GM21723 (cell line): ENCODE data around the gene UNC13A.
"Not testable (repeated sequence)": the region's sequence is repeated elsewhere in the genome, so short reads cannot be mapped to it uniquely, and the experiment has no call there.

Source experiments
- ATAC-seq: cut with Tn5 transposase; IDR thresholded peaks from one replicate; pipeline ENCODE4 v1.9.1; 2021; ENCODE audit warnings: mild to moderate bottlenecking, moderate library complexity; ENCODE audit not compliant: unreplicated experiment

UNC13A gene

DNA sequence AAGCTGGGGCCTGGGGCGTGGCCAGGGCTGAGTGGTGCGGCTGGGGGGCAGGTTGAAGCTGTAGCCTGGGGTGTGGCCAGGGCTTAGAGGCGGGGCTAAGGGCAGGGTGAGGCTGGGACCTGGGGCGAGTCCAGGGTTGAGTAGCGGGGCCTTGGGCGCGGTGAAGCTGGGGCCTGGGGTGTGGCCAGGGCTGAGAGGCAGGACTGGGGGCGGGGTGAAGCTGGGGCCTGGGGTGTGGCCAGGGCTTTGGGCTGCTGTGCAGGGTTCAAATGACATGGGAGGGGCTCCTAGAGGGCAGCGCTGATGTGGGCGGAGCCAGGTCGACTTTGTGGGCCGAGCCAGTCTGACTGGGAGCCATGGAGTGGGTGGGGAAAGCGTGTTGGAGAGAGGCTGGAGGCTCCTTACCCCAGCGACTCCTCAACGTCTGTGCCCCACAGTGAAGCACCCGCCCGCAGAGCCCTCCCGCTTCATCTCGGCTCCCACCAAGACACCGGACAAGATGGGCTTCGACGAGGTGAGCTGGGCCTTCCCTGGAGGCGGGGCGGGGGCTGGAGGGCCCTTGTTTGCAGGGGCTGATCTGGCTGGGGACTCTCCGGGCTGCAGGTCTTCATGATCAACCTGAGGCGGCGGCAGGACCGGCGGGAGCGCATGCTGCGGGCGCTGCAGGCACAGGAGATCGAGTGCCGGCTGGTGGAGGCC is 111.2 kb downstream of the UNC13A start:
- no peak for ATAC-seq

DNA sequence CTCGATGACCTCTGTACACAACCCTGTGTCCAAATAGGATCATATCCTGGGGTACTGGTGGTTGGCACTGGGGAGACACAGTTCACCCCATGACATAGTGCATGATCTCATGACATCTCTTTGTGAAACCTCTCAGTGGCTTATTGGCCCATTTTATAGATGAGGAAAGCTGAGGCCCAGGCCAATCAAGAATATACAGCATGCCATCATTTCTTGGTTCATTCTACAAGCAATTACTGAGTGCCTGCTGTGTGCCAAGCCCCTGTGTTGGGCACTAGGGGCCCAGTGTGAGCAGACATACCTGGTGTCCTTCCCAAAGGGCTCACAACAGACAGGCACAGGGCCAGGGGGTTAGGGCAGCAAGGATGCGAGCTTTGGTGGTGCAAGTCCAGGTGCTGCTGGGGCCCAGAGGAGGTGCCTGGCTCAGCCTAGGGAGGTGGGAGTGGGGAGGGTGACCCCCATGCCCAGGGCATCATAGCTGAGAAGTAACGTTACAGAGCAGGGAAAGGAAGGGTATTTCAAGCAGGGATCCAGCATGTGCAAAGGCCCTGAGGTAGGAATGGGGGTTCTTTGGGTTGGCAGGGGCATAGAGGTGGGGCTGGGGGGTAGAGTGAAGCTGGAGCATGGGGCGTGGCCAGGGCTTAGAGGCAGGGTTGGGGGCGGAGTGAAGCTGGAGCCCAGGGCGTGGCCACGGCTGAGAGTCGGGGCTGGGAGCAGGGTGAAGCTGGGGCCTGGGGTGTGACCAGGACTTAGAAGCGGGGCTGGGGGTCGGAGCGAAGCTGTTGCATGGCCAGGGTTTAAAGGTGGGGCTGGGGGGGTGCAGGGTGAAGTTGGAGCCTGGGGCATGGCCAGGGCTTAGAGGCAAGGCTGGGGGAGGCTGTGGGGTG is 112.0 kb downstream of the UNC13A start:
- ATAC-seq, result no peak

DNA sequence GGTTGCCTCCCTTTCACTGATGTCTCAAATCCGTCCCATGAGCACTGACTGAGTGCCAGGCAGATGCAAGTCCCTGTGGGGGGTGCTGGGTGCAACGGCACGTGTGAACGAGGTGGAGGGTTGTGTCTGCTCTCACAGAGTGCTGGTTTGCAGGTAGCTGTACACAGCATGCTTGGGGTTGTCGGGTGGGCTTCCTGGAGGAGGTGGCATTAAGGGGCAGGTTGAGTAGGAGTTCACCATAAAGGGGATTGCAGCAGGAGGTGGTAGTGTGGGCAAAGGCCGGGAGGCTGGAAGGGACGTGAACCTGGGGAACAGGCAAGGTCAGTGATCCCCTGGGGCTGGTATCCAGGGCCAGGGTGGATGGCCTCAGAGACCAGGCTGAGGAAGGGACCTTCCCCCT is 115.5 kb downstream of the UNC13A start:
- ATAC-seq, result no peak

DNA sequence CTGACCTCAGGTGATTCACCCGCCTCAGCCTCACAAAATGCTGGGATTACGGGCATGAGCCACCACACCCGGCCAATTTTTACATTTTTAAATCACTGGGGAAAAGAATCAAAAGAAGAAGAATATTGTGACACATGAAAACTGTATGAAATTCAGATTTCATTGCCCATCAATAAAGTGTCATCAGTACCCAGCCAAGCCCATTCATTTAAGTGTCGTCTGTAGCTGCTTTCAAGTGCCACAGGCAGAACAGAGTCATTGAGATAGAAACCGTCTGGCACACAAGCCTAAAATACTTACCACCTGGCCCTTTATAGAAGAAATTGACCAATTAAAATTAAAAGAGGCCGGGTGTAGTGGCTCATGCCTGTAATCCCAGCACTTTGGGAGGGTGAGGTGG is 117.4 kb downstream of the UNC13A start:
- ATAC-seq, result no peak

DNA sequence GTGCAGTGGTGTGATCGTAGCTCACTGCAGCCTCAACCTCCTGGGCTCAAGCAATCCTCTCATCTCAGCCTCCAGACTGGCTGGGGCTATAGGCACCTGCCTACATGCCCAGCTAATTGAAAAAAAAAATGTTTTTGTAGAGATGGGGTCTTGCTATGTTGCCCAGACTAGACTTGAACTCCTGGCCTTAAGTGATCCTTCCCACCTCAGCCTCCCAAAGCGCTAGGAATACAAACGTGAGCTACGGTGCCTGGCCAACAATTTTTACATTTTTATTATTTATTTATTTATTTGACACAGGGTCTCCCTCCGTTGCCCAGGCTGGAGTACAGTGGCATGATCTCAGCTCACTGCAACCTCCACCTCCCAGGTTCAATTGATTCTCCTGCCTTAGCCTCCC is 117.9 kb downstream of the UNC13A start:
- not testable (repeated sequence) for ATAC-seq

DNA sequence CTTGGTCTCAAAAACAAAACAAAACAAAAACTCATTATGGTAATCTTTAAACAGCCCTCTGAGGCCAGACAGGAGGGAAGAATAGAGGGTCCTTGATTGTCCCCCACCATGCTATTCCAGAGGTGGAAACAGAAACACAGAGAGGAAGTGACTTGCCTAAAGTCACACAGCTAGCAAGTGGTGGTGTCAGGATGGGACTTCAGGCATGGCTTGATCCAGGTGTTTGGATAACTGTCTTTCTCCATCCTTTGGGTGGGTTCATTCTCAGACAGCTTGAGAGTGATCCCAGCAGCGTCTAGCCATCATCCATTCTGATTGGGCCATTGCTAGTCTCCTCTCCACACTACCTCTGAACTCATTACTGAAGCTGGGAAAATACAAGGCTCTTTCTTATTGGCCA is 120.2 kb downstream of the UNC13A start:
- no peak for ATAC-seq

DNA sequence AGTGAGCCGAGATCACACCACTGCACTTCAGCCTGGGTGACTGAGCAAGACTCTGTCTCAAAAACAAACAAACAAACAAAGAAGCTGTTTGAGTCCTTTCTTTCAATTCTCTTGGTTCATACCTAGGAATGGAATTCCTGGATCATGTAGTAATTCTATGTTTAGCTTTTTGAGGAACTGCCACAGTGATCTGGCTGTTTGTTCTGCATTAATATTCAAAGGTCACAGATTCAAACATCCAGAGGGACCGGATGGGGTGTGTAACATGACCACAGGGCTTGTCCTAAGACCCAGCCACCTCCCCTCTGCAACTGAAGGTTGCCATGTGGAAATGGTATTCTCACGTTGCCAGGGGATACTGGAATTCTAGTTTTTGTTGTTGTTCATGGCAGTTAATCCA is 122.5 kb downstream of the UNC13A start:
- no peak for ATAC-seq

DNA sequence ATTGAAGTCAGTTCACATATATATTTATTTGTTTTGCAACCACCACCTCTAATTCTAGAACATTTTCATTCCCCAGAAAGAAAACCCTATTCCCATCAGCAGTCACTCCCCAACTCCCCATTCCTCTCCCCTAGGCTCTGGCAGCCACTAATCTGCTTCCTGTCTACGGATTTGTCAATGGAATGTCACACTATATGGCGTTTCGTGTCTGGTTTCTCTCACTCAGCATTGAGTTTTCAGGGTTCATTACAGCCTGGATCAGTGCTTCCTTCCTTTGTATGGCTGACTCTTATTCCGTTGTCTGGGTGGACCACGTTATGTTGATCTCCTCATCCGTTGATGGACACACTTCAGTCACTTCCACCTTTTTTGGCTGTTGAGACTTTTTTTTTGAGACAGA is 123.4 kb downstream of the UNC13A start:
- no peak for ATAC-seq

DNA sequence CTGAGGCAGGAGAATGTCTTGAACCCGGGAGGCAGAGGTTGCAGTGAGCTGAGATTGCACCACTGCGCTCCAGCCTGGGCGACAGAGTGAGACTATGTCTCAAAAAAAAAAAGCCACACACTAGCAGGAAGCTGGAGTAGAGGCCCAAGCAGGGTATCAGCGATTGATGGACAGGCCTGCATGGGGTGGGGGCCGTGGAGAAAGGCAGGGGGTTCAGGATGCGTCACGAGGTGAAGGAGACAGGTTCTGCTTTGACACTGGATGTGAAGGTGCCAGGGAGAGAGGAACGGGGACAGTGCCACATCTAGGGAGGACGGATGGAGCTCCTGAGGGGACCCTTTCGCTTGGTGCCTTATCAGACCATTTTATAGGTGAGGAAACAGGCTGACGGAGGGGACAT is 125.6 kb downstream of the UNC13A start:
- ATAC-seq, result no peak

DNA sequence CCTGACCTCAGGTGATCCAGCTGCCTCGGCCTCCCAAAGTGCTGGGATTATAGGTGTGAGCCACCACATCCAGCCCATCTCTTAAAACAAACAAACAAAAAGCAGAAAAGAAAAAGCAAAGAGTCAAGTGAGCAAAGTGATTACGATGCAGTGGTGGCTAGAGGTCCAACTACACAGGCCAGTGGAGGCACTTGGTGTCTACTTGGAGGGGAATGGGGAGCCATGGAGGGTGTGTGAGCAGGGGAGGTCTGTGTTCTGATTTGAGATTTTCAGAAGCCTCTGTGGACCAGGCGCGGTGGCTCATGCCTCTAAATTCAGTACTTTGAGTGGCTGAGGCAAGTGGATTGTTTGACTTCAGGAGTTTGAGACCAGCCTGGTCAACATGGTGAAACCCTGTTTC is 126.1 kb downstream of the UNC13A start:
- no peak for ATAC-seq

DNA sequence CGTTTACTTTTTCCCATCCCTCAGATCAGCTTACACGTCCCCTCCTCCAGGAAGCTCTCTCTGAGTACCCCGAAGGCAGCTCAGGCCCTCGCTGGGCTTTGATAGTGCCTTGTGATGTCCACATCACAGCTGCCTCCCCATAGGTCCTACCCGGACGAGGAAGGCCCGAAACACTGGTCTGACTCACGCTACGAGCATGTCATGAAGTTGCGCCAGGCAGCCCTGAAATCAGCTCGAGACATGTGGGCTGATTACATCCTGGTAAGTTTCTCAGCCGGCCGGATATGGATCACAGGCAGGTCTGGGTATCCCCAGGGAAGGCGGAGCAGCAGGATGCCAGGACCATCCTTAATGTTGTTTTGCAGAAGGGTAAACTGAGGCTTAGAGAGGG is 128.0 kb downstream of the UNC13A start:
- no peak for ATAC-seq

DNA sequence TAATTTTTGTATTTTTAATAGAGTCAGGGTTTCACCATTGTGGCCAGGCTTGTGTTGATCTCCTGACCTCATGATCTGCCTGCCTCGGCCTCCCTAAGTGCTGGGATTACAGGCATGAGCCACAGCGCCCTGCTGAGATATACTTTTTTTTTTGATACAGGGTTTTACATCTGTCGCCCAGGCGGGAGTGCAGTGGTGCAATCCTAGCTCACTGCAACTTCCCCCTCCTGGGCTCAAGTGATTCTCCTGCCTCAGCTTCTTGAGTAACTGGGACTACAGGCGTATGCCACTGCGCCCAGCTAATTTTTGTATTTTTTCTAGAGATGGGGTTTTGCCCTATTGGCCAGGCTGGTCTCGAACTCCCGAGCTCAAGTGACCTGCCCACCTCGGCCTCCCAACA is 130.7 kb downstream of the UNC13A start:
- ATAC-seq, result no peak

DNA sequence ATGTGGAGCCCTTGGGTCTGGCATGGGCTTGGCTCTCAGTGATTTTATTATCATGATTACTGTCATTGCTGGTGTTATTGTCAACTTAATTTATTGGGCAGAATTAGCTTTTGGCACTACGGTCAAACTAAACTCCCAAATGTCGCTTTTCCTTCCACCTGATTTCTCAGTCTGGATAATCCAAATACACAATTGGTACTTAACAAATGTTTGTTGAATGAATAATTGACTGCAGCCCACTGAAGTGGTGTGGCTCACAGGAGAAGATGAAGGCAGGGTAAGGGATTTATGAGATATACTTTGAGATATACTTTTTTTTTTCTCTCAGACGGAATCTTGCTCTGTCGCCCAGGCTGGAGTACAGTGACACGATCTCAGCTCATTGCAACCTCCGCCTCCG is 131.2 kb downstream of the UNC13A start:
- ATAC-seq, result no peak

DNA sequence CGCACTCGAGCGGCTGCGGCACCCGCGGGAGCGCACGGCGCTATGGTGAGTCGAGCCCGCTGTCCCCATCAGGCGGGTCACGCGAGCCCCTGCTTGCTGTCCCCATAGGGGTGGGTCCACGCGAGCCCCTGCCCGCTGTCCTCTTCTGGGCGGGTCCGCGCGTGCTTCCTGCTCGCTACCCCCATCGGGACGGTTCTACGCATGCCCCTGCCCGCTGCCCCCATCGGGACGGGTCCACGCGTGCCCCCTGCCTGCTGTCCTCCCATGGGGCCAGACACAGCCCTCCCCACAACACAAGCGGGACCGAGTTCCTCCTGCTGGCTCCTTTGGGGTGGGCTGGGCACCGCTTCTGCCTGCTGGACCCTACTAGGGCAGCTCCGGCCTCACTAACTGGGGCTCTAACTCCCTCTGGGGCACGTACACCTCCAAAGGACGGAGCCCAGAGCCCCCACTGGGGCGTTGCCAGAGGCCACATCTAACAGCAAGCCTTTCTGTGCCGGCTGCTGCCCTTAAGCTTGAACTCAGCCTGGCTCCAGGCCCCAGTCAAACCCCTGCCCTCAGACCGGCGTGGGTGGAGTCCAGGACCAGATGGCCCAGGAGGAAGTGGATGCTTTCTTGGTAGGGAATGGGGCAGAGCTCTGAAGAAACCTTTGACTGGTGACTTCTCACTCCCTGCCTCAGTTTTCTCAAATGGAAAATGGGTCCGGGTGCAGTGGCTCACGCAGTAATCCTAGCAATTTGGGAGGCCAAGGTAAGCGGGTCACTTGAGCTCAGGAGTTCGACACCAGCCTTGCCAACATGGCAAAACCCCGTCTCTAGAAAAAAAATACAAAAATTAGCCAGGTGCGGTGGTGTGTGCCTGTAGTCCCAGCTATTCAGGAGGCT is 132.0 kb downstream of the UNC13A start:
- peak; percentile 38 for ATAC-seq

DNA sequence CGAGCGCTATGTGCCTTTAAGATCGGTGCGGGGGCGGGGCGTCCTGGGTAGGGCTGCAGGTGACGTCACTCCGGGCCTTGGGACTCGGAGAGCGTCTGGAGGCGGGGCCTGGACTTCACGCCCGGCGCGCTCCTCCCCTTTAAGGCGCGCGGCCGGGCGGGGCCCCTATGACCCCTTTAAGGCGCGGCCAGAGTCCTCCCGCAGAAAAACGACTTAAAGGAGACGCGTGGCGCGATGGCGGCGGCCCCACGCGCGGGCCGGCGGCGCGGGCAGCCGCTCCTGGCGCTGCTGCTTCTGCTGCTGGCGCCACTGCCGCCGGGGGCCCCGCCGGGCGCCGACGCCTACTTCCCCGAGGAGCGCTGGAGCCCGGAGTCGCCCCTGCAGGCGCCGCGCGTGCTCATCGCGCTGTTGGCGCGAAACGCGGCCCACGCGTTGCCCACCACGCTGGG is 132.7 kb downstream of the UNC13A start, which contains the start of gene COLGALT1:
TSS of gene COLGALT1 (plus strand) at position 170 of the 449 bp plus-strand sequence. CDS start at position 235, 65 bp downstream.
- peak; percentile 79 for ATAC-seq

DNA sequence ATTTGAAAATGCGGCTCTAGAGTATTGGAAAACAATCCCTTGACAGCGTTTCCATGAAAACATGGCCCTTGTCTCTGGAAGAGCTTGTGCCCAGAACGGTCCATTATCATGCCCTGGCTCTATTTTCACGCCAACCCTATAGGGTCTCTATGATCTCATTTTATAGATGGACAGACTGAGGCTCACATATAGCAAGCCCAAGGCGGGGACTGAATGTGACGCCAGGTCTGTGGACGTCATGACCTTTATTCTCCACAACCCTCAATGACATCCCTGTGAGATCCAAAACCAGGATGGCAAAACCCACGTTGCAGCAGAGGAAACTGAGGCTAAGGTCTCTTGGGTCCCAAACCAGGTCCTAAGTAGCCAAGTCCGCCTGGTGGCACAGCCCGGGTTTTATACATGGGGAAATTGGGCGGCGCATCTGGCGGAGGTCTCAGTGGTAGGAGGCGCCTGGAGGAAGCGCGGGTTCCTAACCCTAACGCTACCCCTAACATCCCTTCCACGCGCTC is 133.1 kb downstream of the UNC13A start:
- no peak for ATAC-seq

DNA sequence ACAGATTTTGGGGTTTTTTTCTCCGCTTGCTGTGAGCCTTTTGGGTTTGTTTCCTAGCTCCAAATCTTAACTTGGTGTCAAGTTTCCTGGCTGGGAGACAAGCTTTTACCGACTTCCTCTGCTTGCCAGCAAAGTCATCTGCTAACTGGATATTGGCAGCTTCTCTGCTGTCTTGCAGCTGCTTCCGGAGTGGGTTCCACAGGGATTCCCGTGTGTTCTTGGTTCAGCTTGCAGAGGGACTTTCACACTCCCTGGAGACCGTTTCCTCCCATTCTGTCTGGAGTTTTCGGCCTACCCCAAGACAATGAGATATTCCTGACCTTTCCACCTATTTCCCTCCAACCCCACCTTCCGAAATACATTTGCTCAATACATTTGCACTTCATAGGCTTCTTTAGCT is 134.9 kb downstream of the UNC13A start:
- ATAC-seq, result no peak

DNA sequence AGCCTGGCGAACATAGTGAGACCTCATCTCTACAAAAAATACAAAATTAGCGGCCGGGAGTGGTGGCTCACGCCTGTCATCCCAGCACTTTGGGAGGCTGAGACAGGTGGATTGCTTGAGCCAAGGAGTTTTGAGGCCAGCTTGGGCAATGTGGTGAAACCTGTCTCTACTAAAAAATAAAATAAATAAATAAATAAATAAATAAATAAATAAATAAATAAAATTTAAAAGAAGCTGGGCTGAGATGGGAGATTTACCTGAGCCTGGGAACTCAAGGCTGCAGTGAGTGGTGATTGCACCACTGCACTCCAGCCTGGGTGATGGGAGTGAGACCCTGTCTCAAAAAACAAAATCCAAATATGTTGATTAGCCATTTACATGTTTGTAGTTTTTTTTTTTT is 135.4 kb downstream of the UNC13A start:
- not testable (repeated sequence) for ATAC-seq
